22Rv1 (cell line): ENCODE measurements around the gene DROSHA.

Experiments used
- CTCF ChIP-seq: fragments of 450-650 bp; IDR thresholded peaks from 2 replicates; pipeline ENCODE4 v1.5.1; 2017; ENCODE audit warnings: mild to moderate bottlenecking
- ZFX ChIP-seq: fragments of 450-650 bp; IDR thresholded peaks from 2 replicates; pipeline ENCODE4 v1.6.1; 2017; ENCODE audit warnings: antibody characterized with exemption, borderline replicate concordance

- no peak for TF ChIP-seq CTCF
- TF ChIP-seq ZFX = no peak
Measured at GRCh38 chr5:31416547-31416946, 115.3 kb downstream of the DROSHA start.
